Measurements from ENCODE around the gene NPHS1.
A peak's percentile ranks its signal among the peaks of the same experiment; 100 is the strongest.
"Not testable (repeated sequence)": the region's sequence is repeated elsewhere in the genome, so short reads cannot be mapped to it uniquely, and the experiment has no call there.

NPHS1 gene

DNA sequence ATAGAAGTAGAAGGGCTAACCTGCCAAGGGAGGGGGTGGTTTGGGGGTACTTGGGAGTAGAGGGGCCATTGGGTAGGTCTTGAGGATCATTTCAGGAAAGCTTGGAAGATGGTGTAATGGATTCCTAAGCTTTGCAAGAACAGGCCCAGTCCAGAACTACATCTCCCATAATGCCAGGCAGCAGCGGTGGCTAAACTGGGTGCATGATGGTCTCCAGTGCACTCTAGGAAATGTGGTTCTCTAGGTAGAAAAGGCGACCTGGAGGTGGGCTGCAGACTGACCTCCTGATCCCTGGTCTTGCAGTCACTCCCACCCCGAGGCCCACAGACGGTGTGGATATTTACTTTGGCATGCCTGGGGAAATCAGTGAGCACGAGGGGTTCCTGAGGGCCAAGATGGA lies 19.9 kb upstream of the NPHS1 start:
- DNase-seq: no peak

GRCh38 chr19:35871611-35872010 lies 19.3 kb upstream of the NPHS1 start:
- no peak for DNase-seq

GRCh38 chr19:35870798-35871197 lies 18.5 kb upstream of the NPHS1 start:
- DNase-seq: no peak

- DNase-seq: not testable (repeated sequence)
Measured at GRCh38 chr19:35870124-35870736, 17.9 kb upstream of the NPHS1 start.

- DNase-seq: peak; percentile 79
Measured at GRCh38 chr19:35869327-35870123, 17.2 kb upstream of the NPHS1 start.

- DNase-seq: no peak
Measured at GRCh38 chr19:35868823-35869326, 16.6 kb upstream of the NPHS1 start.

DNA sequence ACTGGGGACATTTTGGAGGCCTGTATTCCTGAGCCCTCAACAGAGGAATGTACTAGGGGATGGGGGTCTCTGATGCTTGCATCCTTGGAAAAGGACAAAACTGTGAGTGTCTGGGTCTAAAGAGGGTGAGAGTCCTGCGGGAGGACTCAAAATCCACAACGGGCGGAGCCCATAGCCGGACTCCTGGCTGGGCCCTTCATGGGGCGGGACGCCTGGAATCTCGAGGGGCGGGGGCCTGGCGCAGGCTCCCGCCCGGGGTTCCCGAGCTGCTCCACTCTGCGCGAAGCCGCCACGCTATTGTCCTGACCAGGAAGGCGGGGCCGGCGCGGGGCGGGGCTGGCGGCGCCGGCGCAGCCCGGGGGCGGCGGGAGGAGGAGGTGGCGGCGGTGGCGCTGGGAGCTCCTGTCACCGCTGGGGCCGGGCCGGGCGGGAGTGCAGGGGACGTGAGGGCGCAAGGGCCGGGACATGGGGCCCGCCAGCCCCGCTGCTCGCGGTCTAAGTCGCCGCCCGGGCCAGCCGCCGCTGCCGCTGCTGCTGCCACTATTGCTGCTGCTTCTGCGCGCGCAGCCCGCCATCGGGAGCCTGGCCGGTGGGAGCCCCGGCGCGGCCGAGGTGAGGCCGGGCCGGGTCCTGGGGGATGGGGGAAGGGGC lies 16.0 kb upstream of the NPHS1 start, which contains the start of gene APLP1:
TSS of gene APLP1 (plus strand) at position 403 of the 651 bp plus-strand sequence. CDS start at position 466, 63 bp downstream.
- peak; percentile 53 for DNase-seq

GRCh38 chr19:35863018-35863417 lies 10.7 kb upstream of the NPHS1 start:
- DNase-seq: no peak

DNA sequence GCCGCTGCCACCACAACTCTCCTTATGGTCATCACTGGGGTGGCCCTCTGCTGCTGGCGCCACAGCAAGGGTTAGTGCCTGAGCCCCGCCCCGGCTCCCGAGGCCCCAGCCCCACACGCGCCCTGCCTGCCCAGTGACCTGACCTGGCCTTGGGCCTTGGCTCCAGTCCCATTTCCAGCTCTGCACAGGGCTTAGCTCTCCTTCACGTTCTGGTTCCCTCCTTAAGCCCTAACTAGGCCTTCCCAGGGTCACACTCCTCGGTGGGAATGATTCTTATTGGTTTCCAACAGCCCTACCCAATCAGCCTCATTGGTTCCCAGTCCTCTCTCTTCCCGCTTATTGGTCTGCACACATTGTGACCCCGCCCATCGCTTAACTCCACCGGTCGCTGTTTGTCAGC lies 10.2 kb upstream of the NPHS1 start:
- no peak for DNase-seq

DNA sequence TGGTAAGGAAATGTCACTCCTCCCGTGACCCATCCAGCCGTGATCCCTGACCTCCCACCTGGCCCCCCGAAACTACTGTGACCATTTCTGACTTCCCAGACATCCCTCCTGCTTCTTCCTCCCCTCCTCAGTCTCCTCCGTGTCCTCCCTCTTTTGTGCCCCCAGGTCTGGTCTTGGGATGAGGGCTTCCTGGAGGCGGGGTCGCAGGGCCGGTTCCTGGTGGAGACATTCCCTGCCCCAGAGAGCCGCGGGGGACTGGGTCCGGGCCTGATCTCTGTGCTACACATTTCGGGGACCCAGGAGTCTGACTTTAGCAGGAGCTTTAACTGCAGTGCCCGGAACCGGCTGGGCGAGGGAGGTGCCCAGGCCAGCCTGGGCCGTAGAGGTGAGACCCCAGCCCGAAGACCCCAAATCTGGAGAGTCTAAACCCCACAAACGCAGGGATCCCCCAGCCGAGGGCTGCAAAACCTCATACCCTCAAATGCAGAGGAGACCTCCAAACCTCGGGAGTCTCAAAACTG lies 9.4 kb upstream of the NPHS1 start:
- DNase-seq: no peak

DNA sequence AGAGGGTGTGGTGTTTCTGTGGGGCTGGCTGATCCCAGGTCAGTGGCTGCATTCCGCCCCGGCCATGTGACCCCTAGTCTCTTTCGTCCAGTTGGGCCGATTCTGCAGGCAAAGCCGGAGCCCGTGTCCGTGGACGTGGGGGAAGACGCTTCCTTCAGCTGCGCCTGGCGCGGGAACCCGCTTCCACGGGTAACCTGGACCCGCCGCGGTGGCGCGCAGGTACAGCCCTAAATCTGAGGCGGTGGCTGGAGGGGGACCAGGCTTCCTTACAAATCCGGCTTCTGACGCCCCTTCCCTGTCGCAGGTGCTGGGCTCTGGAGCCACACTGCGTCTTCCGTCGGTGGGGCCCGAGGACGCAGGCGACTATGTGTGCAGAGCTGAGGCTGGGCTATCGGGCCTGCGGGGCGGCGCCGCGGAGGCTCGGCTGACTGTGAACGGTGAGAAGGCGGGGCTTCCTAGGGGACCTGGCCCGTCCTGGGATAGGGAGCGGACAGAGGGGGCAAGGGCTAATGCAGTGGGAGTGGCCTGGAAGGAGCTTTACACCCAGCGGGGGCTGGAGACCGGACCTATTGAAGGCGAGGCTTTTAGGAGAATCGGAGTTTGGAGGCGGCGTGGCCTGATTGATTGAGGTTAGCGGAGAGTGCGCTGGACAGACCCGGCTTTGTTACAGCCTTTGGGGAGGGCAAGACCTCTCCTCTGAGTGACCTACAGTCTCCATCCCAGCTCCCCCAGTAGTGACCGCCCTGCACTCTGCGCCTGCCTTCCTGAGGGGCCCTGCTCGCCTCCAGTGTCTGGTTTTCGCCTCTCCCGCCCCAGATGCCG lies 8.7 kb upstream of the NPHS1 start:
- no peak for DNase-seq

DNA sequence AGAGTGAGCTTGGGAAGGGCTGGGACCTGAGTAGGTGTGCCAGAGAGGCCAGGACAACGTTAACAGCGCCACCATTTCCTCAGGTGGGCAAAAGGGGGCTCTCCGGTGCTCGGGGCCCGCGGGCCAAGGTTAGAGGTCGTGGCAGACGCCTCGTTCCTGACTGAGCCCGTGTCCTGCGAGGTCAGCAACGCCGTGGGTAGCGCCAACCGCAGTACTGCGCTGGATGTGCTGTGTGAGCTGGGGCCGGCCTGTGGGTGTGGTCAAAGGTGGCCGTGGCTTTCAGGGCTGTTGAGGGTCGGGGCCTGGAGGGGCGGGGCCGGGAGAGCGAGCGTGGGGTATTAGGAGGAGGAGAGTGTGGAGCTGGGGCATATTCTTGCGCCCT lies 8.1 kb upstream of the NPHS1 start:
- no peak for DNase-seq

DNA sequence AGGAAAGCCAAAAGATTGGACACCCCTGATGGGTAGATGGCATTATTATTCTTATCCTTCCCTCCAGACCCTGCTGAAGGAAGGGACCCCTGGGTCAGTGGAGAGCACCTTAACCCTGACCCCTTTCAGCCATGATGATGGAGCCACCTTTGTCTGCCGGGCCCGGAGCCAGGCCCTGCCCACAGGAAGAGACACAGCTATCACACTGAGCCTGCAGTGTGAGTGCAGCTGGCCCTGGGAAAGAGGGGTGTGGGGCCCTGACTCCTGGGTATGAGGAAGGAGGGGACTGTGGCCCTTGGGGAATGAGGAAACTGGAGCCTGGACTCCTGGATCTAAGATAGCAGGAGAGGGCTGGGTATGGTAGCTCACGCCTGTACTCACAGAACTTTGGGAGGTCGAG lies 7.1 kb upstream of the NPHS1 start:
- DNase-seq: no peak

DNA sequence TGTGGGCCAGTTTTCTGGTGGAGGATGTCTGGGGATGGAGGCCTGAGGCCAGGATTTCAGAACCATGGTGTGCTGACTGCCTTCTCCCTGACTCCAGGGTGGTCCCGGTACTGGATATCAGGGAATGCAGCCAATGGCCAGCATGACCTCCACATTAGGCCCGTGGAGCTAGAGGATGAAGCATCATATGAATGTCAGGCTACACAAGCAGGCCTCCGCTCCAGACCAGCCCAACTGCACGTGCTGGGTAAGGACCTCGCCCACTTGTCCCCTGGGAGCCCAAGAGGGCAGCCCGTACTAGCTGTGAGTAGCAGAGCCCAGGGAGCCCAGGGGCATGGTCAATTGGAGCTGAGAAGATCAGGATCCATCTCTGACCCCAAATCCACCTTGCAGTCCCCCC lies 6.0 kb upstream of the NPHS1 start:
- DNase-seq: no peak

- no peak for DNase-seq
Measured at GRCh38 chr19:35856546-35857149, 4.3 kb upstream of the NPHS1 start, which contains the start of gene KIRREL2. Gene KIRREL2 (plus strand): TSS chr19:35856911. CDS start chr19:35857120, 209 bp downstream.

DNA sequence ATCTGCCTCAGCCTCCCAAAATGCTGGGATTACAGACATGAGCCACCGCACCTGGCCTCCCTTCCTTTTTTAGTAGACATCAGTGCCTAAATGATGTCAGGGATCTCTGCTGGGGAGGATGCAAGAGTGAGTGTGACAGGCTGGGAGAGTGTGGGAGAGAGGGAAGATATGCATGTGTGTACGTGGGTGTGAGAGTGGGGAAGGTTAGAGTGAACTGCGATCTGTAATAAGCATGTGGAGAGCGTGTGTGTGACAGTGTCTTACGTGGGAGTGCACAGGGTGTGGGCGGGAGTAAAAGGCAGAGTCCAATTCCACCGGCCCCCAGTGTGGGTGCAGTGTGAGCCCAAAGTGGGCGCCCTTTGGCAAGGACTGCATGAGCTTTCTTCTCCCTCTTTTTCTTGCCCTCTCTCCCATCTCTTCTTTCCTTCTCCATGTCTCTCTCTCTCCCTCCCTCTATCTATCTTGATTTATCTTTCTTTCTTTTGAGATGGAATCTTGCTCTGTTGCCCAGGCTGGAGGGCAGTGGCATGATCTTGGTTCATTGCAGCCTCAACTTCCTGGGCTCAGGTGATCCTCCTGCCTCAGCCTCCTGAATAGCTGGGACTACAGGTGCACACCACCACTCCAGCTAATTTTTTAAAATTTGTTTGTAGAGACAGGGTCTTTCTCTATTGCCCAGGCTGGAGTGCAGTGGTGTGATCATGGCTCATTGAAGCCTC lies 893 bp upstream of the NPHS1 start:
- DNase-seq: no peak

- DNase-seq: no peak
Measured at GRCh38 chr19:35851213-35852028, 883 bp downstream of the NPHS1 start.

DNA sequence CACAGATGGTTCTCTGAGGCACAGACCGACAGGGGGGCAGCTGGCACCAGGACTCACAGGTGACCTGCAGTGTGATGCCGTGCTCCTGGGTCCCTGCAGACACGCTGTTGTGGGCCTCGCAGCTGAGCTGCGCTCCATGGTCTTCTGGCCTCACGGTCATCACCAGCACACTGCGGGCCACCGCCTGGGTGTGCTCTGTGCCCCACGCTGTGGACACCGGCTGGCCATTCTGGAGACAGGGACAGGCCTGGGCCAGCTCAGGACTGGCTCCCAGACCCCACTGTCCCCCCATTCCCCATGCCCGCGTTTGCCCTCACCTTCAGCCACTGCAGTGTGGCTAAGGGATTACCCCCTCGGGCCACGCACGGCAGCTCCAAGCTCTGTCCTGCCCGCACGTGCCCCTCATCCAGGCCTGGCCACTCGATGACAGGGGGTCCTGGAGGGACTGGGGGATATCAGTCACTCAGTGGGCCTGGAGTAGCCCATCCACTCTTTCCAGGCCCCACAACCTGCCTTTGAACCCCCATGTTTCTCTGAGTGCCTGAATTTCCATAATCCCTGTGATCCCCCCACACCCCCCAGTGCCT lies 3.3 kb downstream of the NPHS1 start:
- DNase-seq: no peak

GRCh38 chr19:35848486-35848885 lies 3.8 kb downstream of the NPHS1 start:
- DNase-seq: no peak

DNA sequence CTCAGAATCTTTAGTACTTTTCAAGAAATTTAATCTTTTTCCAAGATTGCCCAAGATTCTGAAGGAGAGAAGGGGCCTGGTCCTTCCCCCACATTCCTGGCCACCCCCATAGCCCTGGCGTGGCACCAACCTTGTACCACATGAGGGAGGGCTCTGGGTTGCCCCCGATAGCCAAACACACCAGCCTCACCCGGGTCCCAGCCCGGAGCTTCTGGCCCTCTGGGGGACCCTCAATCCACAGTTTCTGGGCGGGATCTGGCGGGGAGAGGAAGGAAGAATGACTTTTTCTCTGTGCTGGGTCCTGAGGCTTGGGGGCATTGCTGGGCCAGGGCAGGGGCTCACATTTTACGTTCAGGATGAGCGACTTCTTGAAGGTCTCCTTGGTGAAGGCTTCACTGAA lies 4.4 kb downstream of the NPHS1 start:
- no peak for DNase-seq

Measured in RPMI8226 (cell line).